Panc1 (cell line): ENCODE measurements around the gene MRPL9.

Source experiments
- POLR2AphosphoS5 ChIP-seq: IDR thresholded peaks from 2 replicates; pipeline ENCODE4 v1.6.1; 2012; ENCODE audit warnings: mild to moderate bottlenecking, low read depth, low read length, moderate library complexity
- REST ChIP-seq, 2 experiments: IDR thresholded peaks; 2 replicates each; pipeline ENCODE4 v1.6.1; 2011 to 2012; ENCODE audit warnings: low read depth in 2 of 2, control low read depth in 1 of 2, low read length in 1 of 2, mild to moderate bottlenecking in 1 of 2, moderate library complexity in 1 of 2; ENCODE audit not compliant: insufficient read depth in 1 of 2
- TCF7L2 ChIP-seq: IDR thresholded peaks from 2 replicates; pipeline ENCODE4 v1.6.1; 2011; ENCODE audit warnings: mild to moderate bottlenecking, low read depth, low read length, inconsistent platforms
- TF ChIP-seq, protein P1 (sequence below): fragments of 450-650 bp; IDR thresholded peaks from 2 replicates; pipeline ENCODE4 v1.5.1; 2017; ENCODE audit warnings: mild to moderate bottlenecking

DNA sequence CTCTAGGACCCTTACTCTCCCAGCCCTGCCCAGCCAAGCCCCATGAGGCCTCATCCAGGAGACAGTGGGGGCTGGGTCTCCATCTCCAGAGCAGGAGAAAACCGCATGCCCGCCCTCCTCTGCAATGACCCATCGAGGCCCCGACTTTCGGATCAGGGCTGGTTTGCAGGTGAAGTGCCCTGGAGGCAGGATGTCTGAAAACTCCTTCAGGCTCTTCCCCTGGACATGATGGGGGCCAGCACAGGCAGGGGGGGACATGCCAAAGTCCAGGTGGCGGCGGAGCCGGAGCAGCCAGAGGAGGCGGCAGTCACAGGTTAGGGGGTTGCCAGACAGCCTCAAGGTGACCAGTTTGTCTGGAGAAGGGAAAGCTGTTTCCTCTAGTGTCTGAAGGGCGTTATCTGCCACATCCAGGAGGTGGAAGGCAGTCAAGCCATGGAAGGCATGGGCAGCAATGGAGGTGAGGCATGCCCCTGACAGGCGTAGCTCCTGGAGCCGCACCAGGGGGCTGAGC lies 38.1 kb upstream of the MRPL9 start:
- TF ChIP-seq, protein P1, sequence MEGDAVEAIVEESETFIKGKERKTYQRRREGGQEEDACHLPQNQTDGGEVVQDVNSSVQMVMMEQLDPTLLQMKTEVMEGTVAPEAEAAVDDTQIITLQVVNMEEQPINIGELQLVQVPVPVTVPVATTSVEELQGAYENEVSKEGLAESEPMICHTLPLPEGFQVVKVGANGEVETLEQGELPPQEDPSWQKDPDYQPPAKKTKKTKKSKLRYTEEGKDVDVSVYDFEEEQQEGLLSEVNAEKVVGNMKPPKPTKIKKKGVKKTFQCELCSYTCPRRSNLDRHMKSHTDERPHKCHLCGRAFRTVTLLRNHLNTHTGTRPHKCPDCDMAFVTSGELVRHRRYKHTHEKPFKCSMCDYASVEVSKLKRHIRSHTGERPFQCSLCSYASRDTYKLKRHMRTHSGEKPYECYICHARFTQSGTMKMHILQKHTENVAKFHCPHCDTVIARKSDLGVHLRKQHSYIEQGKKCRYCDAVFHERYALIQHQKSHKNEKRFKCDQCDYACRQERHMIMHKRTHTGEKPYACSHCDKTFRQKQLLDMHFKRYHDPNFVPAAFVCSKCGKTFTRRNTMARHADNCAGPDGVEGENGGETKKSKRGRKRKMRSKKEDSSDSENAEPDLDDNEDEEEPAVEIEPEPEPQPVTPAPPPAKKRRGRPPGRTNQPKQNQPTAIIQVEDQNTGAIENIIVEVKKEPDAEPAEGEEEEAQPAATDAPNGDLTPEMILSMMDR: no peak
- TF ChIP-seq TCF7L2 (no peak), POLR2AphosphoS5 (no peak), REST (IDR thresholded peaks at IDR 0.05; ENCODE audit: insufficient read depth in 1 of 2, low read depth in 2 of 2, low read length in 1 of 2) (no peak)
